Activated CD4-positive, alpha-beta T cell treated with anti-CD3 and anti-CD28 coated beads, Interleukin-2, amount 10 ng/mL, durations not matched to agents 7 days and 5 days (primary cell): ENCODE data around the gene FSTL4. TPM values are rescaled to one million over a fixed set of nuclear protein-coding genes. Genes with fewer than 3 reads are reported as not detected.
A peak's percentile ranks its signal among the peaks of the same experiment; 100 is the strongest.
"Not testable (repeated sequence)": the region's sequence is repeated elsewhere in the genome, so short reads cannot be mapped to it uniquely, and the experiment has no call there.

Experiments
- CTCF ChIA-PET: fragments of 350-600 bp; sonication (Branson Sonifier 250); formaldehyde crosslinking; loops from one replicate; lab custom pipeline; 2021; ENCODE audit warnings: antibody characterized with exemption; lab: Charles Lee
- POLR2A ChIA-PET: fragments of 350-600 bp; sonication (Branson Sonifier 250); formaldehyde crosslinking; loops from one replicate; lab custom pipeline; 2021; ENCODE audit warnings: antibody characterized with exemption; lab: Charles Lee
- DNase-seq: peaks from one replicate; pipeline ENCODE4 v3.0.0-alpha.2; 2020
- H3K27ac Mint-ChIP-seq: one replicate; pipeline ENCODE4 v1.8.0; 2021; ENCODE audit warnings: mild to moderate bottlenecking, moderate library complexity, mixed read lengths
- H3K27me3 Mint-ChIP-seq: one replicate; pipeline ENCODE4 v1.8.0; 2021; ENCODE audit warnings: mixed read lengths
- H3K36me3 Mint-ChIP-seq: one replicate; pipeline ENCODE4 v1.8.0; 2021; ENCODE audit warnings: low read depth, mixed read lengths
- H3K4me1 Mint-ChIP-seq: one replicate; pipeline ENCODE4 v1.8.0; 2021; ENCODE audit warnings: mixed read lengths
- H3K4me3 Mint-ChIP-seq: one replicate; pipeline ENCODE4 v1.8.0; 2021; ENCODE audit warnings: mild to moderate bottlenecking, moderate library complexity, mixed read lengths
- H3K9me3 Mint-ChIP-seq: one replicate; pipeline ENCODE4 v1.8.0; 2021; ENCODE audit warnings: mixed read lengths
- total RNA-seq, 2 experiments: library from RNA; stranded (reverse); gene quantifications; one replicate each; pipeline ENCODE4 v1.2.3, GENCODE V29; 2021

FSTL4 gene
- total RNA-seq, 2 experiments from 2014 or later: not detected

DNA sequence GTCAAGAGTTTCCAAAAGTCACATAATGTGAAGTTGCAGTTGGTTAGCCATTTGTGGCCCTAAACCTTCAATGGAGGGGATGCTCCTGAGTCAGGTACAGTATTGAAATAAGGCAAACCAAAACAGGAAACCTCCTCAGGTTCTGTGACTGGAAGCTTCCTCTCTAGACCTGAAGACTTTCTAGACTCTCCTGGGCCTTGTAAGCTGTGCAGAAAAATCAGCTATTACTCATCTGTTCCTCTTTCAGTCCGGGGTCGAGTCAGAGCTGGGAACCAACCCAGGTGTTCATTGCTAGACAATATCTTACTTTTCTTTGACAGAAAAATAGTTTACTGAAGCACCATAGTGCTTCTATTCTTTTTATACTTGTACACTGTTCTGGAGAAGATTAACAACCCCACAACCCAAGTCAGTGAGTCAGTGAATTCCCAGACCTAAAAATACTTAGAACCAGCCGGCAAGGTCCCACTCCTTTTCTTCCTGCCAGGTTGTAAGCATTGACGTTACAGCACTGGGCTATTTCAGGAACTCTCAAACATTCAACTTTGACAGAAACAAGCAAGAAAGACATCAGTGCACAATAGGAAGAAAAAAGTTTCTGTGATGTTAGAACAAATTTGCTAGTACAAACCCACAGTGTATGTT is 47.3 kb downstream of the FSTL4 start:
- no peaks in the 10 kb centered on the region for H3K4me1 Mint-ChIP-seq
- DNase-seq: no peak
- no peak overlapping the region for H3K4me3 Mint-ChIP-seq
- CTCF ChIA-PET: no interaction called here
- H3K27ac Mint-ChIP-seq: no peak overlapping the region
- no peaks in the 10 kb centered on the region for H3K36me3 Mint-ChIP-seq
- H3K27me3 Mint-ChIP-seq: peaks cover 22% of the 10 kb centered on the region
- no peaks in the 10 kb centered on the region for H3K9me3 Mint-ChIP-seq
- POLR2A ChIA-PET: no interaction called here

DNA sequence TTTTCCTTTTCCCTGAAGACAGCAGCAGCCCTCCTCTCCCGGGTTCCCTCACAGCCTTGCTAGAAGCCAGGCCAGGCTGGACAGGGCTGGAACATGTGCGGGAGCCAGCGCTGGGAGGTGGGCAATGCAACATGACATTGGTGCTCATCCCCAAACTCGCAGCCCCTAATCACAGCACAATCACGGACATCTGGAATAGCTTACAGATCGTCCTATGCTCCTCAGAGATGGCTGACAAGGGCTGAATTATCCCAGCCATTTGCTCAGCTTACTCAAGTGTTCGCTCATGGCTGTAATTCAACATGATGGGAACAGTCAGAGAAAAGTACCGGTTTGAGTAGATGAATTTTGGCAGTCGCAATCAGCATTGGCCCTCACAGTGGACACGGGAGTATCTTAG is 49.8 kb downstream of the FSTL4 start:
- peaks cover 18% of the 10 kb centered on the region for H3K27me3 Mint-ChIP-seq
- no peaks in the 10 kb centered on the region for H3K36me3 Mint-ChIP-seq
- no peak for DNase-seq
- H3K4me1 Mint-ChIP-seq: no peaks in the 10 kb centered on the region
- POLR2A ChIA-PET: no interaction called here
- H3K4me3 Mint-ChIP-seq: no peak overlapping the region
- no peak overlapping the region for H3K27ac Mint-ChIP-seq
- CTCF ChIA-PET: no interaction called here
- H3K9me3 Mint-ChIP-seq: no peaks in the 10 kb centered on the region

DNA sequence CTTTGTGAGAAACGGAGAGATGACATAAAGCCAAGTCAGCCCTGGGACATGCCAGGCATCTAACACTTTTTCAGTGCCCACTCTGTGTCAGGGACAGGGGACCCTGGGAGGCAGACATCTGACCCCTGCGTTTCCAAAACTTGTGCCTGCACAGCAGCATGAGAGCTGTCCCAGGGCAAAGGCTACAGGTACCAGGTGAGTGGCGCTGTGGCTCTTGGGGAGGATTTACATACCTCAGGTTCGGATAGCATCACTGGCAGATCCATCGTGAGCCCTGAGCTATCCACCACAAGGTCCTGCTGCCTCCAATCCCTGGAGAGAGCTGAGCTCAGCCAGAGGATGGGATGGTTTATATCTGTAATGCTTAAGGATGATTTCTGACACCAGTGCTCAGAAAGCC is 52.4 kb downstream of the FSTL4 start:
- H3K9me3 Mint-ChIP-seq: no peaks in the 10 kb centered on the region
- H3K27me3 Mint-ChIP-seq: peaks cover 13% of the 10 kb centered on the region
- H3K4me3 Mint-ChIP-seq: no peak overlapping the region
- CTCF ChIA-PET: interaction anchor here (0.6 kb wide), 1 partner anchor 18 kb away, joined by 3 read pairs; no protein-coding TSS in a partner anchor
- no peak for DNase-seq
- no peak overlapping the region for H3K27ac Mint-ChIP-seq
- H3K4me1 Mint-ChIP-seq: no peaks in the 10 kb centered on the region
- no peaks in the 10 kb centered on the region for H3K36me3 Mint-ChIP-seq
- POLR2A ChIA-PET: no interaction called here

DNA sequence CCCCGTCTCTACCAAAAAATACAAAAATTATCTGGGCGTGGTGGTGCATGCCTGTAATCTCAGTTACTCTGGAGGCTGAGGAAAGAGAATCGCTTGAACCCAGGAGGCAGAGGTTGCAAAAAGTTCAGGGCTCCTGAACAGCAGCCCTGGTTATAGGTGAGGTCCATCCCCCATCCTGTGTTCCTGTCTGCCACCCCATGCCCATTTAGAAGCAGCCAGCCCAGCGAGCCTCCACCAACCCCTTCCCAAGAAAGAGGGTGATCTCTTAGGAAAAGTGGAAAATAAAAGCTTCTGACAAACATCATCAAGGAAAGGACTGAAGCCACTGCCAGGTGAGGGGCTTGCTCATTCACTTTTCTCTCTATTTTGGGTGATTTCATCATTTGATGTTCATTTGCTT is 55.8 kb downstream of the FSTL4 start:
- Mint-ChIP-seq H3K4me3 (no peak overlapping the region), H3K27ac (no peak overlapping the region), H3K27me3 (peaks cover 16% of the 10 kb centered on the region), H3K9me3 (no peaks in the 10 kb centered on the region), H3K4me1 (peaks cover 2% of the 10 kb centered on the region), H3K36me3 (no peaks in the 10 kb centered on the region)
- CTCF ChIA-PET: no interaction called here
- POLR2A ChIA-PET: no interaction called here
- no peak for DNase-seq

DNA sequence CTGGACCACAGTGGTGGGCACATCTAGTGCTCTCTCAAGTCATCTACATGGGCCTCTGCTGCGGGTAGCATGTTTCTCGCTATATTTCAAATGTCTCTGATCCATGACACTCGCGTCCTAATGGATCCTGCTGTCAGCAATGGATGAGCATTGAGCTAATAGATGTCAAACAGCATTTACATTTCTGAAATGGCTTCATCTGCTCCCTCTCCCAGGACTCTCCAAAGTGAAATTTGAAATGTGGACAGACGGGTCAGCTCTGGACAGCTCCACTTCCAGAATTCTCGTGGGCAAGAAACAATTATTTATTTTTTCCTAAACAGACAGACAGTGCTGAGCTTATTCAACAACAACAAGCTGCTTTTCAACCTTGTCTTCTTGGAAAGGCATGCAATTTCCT is 58.1 kb downstream of the FSTL4 start:
- DNase-seq: no peak
- Mint-ChIP-seq H3K9me3 (no peaks in the 10 kb centered on the region), H3K36me3 (no peaks in the 10 kb centered on the region), H3K4me1 (peaks cover 2% of the 10 kb centered on the region), H3K27me3 (peaks cover 21% of the 10 kb centered on the region), H3K27ac (no peak overlapping the region), H3K4me3 (no peak overlapping the region)
- CTCF ChIA-PET: interaction anchor here (1.2 kb wide), 1 partner anchor 12 kb away, joined by 4 read pairs; no protein-coding TSS in a partner anchor
- POLR2A ChIA-PET: no interaction called here

DNA sequence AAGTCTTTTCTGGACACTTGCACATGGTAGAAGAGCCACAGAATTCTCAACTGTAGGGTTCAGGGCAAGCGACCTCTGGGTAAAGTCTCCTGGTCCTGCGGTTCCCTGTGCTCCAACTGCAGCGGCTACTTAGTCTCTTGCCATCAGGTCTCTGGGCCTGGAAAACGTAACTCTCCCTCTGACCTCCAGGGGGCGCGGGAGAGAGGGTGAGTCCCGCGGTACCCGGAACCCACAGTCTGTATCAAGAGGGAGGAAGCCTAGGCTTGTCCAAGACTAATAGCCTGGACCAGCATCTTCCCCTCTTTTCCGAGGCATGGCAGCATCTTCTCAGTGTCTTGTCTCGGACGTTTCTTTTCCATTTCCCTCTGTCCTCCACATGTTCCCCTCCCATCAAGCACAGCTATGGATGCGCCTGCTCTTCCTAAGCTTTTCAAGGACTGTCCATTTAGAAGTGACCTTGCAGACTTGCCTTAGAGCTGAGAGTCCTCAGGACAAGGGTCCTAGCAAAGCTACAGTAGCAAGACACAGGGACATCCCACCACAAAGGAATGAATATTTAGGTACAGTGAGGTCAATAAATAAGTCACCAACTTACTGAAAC is 59.3 kb downstream of the FSTL4 start:
- ChIA-PET CTCF (interaction anchor here (1.2 kb wide), 1 partner anchor 13 kb away, joined by 4 read pairs; no protein-coding TSS in a partner anchor), POLR2A (no interaction called here)
- H3K27me3 Mint-ChIP-seq: peaks cover 27% of the 10 kb centered on the region
- peaks cover 2% of the 10 kb centered on the region for H3K4me1 Mint-ChIP-seq
- H3K4me3 Mint-ChIP-seq: no peak overlapping the region
- H3K36me3 Mint-ChIP-seq: no peaks in the 10 kb centered on the region
- H3K27ac Mint-ChIP-seq: no peak overlapping the region
- H3K9me3 Mint-ChIP-seq: no peaks in the 10 kb centered on the region
- peak; percentile 62 for DNase-seq

DNA sequence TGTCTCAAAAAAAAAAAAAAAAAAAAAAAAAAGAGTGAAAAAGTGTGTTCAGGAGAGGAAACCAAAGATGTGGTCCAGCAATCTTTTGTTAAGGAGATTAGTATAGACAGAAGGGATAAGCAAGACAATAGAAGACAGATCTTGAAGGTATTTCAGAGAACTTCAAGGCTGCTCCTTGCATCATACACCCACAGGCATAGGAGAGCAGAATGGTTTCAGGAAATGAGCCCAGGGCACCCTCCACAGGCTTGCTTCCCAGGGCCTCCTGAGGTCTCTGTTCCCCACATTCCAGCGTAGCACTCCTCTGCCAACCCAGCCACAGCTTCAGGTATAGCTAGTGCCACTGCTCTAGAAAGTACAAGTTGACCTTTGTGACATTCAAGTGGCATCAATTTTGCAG is 65.8 kb downstream of the FSTL4 start:
- H3K9me3 Mint-ChIP-seq: no peaks in the 10 kb centered on the region
- CTCF ChIA-PET: no interaction called here

DNA sequence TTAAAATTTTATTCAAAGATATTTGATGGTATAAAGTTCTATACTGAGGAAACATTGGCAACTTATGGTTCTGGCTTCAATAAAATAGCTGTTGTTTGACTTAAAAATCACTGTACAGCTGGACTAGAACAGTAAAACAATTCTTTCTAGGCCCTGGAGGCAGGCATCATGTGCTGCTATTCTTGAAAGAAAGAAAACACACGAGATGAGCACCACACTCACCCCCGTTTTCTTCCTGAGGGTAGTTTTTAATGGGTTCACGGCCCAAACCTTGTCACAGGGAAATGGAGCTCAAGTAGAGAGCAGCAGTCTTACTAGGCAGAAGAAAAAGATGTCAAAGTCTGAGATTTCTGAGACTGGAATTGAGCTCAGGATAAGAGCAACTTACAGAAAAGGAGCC is 68.0 kb downstream of the FSTL4 start:
- Mint-ChIP-seq H3K27ac (no peak overlapping the region), H3K4me3 (no peak overlapping the region), H3K4me1 (no peaks in the 10 kb centered on the region), H3K27me3 (peaks cover 52% of the 10 kb centered on the region), H3K36me3 (no peaks in the 10 kb centered on the region), H3K9me3 (no peaks in the 10 kb centered on the region)
- POLR2A ChIA-PET: no interaction called here
- DNase-seq: no peak
- CTCF ChIA-PET: no interaction called here

More for the DNA sequence above, 65.8 kb downstream of the FSTL4 start:
- H3K27ac Mint-ChIP-seq: no peak overlapping the region
- H3K27me3 Mint-ChIP-seq: peaks cover 48% of the 10 kb centered on the region
- POLR2A ChIA-PET: no interaction called here
- no peak overlapping the region for H3K4me3 Mint-ChIP-seq
- no peaks in the 10 kb centered on the region for H3K36me3 Mint-ChIP-seq
- DNase-seq: no peak
- H3K4me1 Mint-ChIP-seq: no peaks in the 10 kb centered on the region

DNA sequence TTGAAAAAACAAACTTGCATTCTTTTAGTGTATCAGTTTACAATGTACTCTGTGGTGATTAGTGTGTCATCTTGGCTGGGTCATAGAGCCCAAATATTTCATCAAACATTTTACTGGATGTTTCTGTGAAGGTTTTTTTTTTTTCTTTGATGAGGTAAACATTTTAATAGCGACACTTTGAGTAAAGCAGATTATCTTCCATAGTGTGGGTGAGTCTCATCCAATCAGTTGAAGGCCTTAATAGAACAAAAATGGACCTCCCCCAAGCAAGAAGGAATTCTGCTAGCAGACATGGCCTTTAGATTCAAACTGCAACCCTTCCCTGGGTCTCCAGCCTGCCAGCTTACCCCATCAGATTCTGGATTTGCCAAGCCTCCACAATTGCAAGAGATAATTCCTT is 72.5 kb downstream of the FSTL4 start:
- no peak for DNase-seq
- Mint-ChIP-seq H3K9me3 (no peaks in the 10 kb centered on the region), H3K27ac (no peak overlapping the region), H3K36me3 (no peaks in the 10 kb centered on the region), H3K4me1 (no peaks in the 10 kb centered on the region), H3K4me3 (no peak overlapping the region), H3K27me3 (peaks cover 42% of the 10 kb centered on the region)
- ChIA-PET POLR2A (no interaction called here), CTCF (interaction anchor here (0.6 kb wide), 1 partner anchor 135 kb away, joined by 5 read pairs; no protein-coding TSS in a partner anchor)

DNA sequence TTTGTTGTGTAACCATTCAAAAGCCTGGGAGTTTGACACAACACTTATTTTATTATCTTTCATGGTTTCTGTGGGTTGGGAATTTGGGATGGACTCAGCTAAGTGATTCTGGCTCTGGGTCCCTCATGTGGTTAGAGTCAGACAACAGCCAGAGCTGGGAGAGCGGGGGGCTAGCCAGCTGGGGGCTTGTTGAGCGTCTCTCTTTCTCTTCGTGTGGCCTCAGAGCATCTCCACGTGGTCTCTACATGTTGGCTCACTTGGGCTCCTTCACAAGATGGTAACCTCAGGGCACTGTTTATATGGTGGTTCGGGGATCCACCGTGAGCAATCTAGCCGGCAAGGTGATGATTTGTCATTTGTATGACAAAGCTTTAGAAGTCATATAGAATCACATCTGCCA is 73.6 kb downstream of the FSTL4 start:
- no peaks in the 10 kb centered on the region for H3K9me3 Mint-ChIP-seq
- H3K27ac Mint-ChIP-seq: no peak overlapping the region
- no peak for DNase-seq
- H3K27me3 Mint-ChIP-seq: peaks cover 42% of the 10 kb centered on the region
- H3K4me3 Mint-ChIP-seq: no peak overlapping the region
- ChIA-PET CTCF (no interaction called here), POLR2A (no interaction called here)
- H3K4me1 Mint-ChIP-seq: no peaks in the 10 kb centered on the region
- H3K36me3 Mint-ChIP-seq: no peaks in the 10 kb centered on the region

DNA sequence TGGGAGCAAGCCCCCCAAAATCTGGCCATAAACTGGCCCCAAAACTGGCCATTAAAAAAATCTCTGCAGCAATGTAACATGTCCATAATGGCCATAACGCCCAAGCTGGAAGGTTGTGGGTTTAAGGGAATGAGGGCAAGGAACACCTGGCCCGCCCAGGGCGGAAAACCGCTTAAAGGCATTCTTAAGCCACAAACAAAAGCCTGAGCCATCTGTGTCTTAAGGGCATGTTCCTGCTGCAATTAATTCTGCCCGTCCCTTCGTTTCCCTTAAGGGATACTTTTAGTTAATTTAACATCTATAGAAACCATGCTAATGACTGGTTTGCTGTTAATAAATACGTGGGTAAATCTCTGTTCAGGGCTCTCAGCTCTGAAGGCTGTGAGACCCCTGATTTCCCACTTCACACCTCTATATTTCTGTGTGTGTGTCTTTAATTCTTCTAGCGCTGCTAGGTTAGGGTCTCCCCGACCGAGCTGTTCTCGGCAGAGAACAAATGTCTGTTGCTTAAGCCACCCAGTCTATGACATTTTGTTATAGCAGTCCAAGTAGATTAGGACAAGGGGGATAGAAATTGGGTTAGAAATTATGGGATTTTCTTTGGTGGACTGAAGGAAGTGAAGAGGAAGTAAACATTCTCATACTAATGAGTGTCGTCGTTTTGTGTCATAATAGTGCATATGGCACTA is 77.0 kb downstream of the FSTL4 start:
- DNase-seq, H3K4me3 Mint-ChIP-seq, POLR2A ChIA-PET, H3K27ac Mint-ChIP-seq, H3K9me3 Mint-ChIP-seq, H3K4me1 Mint-ChIP-seq, H3K36me3 Mint-ChIP-seq, CTCF ChIA-PET: not testable (repeated sequence)
- peaks cover 21% of the 10 kb centered on the region for H3K27me3 Mint-ChIP-seq

DNA sequence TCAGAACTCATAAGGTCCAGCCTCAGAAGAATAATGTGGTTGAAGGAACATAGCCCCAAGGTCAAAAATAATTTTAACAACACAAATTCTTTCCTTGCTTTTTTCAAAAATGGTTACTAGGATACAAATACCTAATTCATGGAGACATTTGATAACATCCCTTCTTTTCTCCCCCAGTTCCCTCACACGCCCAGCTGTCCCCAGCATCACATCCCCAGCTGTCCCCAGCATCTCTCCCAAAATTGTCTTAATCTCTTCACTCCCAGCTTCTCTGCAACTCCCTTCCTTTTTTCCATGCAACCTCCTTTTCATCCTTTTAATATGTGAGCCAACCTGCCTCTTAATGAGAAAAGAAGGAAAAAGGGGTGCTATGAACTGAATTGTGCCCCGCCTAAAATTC is 77.8 kb downstream of the FSTL4 start:
- Mint-ChIP-seq H3K27me3 (peaks cover 16% of the 10 kb centered on the region), H3K4me3 (no peak overlapping the region), H3K27ac (no peak overlapping the region), H3K36me3 (no peaks in the 10 kb centered on the region), H3K4me1 (no peaks in the 10 kb centered on the region), H3K9me3 (no peaks in the 10 kb centered on the region)
- DNase-seq: no peak
- POLR2A ChIA-PET: no interaction called here
- CTCF ChIA-PET: no interaction called here

DNA sequence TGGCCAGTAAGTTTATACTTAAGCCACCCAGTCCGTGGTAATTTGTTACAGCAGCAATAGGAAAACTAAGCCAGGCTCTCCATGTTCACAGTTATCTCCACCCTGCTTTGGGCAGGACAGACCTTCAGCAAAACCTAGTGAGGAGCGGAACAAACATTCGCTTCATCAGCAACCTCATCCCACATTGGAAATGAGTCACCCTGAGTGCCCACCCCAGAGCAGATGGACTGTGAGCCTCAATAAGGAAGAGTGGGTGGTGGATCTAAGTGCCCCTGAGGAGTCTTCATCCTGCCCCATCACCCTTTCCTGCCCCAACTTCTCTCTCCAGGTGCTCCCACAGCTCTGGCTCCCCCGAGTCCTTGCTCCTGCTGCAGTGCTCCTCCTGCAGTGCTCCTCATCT is 78.8 kb downstream of the FSTL4 start:
- Mint-ChIP-seq H3K27ac (no peak overlapping the region), H3K9me3 (no peaks in the 10 kb centered on the region), H3K4me1 (no peaks in the 10 kb centered on the region), H3K4me3 (no peak overlapping the region), H3K27me3 (peaks cover 9% of the 10 kb centered on the region), H3K36me3 (no peaks in the 10 kb centered on the region)
- POLR2A ChIA-PET: no interaction called here
- CTCF ChIA-PET: interaction anchor here (0.7 kb wide), 1 partner anchor 14 kb away, joined by 3 read pairs; no protein-coding TSS in a partner anchor
- DNase-seq: no peak
